HepG2 (cell line): Measurements from ENCODE around the gene KANK4. TPM values are rescaled to one million over a fixed set of nuclear protein-coding genes. Genes with fewer than 3 reads are reported as not detected.

Source experiments
- AHDC1 ChIP-seq: sonication (generic); formaldehyde crosslinking; IDR thresholded peaks from 2 replicates; pipeline ENCODE4 v1.5.1; 2020; ENCODE audit warnings: mild to moderate bottlenecking, missing genetic modification reagents, borderline replicate concordance
- ATF2 ChIP-seq: sonication (generic); formaldehyde crosslinking; IDR thresholded peaks from 2 replicates; pipeline ENCODE4 v1.4.0; 2020; ENCODE audit warnings: missing genetic modification reagents
- TBX2 ChIP-seq: sonication (generic); formaldehyde crosslinking; IDR thresholded peaks from 2 replicates; pipeline ENCODE4 v1.5.0; 2020; ENCODE audit warnings: missing genetic modification reagents, mild to moderate bottlenecking, borderline replicate concordance
- TEF ChIP-seq: sonication (generic); formaldehyde crosslinking; IDR thresholded peaks from 2 replicates; pipeline ENCODE4 v1.5.0; 2020; ENCODE audit warnings: missing genetic modification reagents
- polyA plus RNA-seq, 8 experiments: library from polyadenylated mRNA; depleted of rRNA in 3 of 8; stranded (reverse) in 7 of 8; unstranded in 1 of 8; fragments of >200 nt; fragmentation: Illumina TruSeq in 4 of 8; extraction: Trizol in 4 of 8; gene quantifications; 2 replicates each; pipeline versions ENCODE4 v1.2.1 to v1.2.3, GENCODE V29; 2011 to 2016; ENCODE audit warnings: low read depth in 4 of 8, missing spikeins in 1 of 8, mixed read lengths in 1 of 8; ENCODE audit not compliant: insufficient read depth in 1 of 8
- total RNA-seq, 5 experiments: library from RNA; depleted of rRNA; stranded (reverse); fragments of >200 nt; fragmentation: Illumina TruSeq; extraction: Trizol; gene quantifications; 2 replicates each; pipeline ENCODE4 v1.2.3, GENCODE V29; 2016; ENCODE audit warnings: low read depth in 1 of 5

KANK4 gene
- total and polyA plus RNA-seq, 2 of the 13 experiments (the other 11 are each of a cell fraction or from before 2014, with no cell fraction given): 16.1 to 25.7 TPM

GRCh38 chr1:62299426-62300200, 19.6 kb downstream of the KANK4 start (continued):
- TF ChIP-seq AHDC1 (CRISPR knock-in tag) (no peak), ATF2 (CRISPR knock-in tag) (no peak), TEF (CRISPR knock-in tag) (no peak), TBX2 (CRISPR knock-in tag) (0 out of 2 replicates have a peak, but pooled peaks have one; percentile 34)
